G401 (cell line): ENCODE results near the gene TMEM273. TPM values are rescaled to one million over a fixed set of nuclear protein-coding genes. Genes with fewer than 3 reads are reported as not detected.
"Not testable (repeated sequence)": the region's sequence is repeated elsewhere in the genome, so short reads cannot be mapped to it uniquely, and the experiment has no call there.

Source experiments
- DNase-seq: peaks from one replicate; pipeline ENCODE4 v3.0.0-alpha.2; 2015; ENCODE audit warnings: low spot score
- in situ Hi-C: cut with HindIII; loops from 2 replicates; pipeline ENCODE4 v1.10.0; 2016; ENCODE audit warnings: low sequenced_read_pairs, mixed read lengths
- total RNA-seq: library from RNA; depleted of rRNA; stranded (reverse); fragments of >200 nt; shearing (Covaris generic); gene quantifications from 2 replicates; pipeline ENCODE4 v1.2.3, GENCODE V29; 2014

TMEM273 gene
- total RNA-seq, 1 experiment from 2014 or later, result not detected

- DNase-seq, result no peak
- in situ Hi-C loops, result no loop called here
Measured at GRCh38 chr10:49207936-49208487, 19.8 kb upstream of the TMEM273 start.

GRCh38 chr10:49207113-49207512, 18.9 kb upstream of the TMEM273 start:
- no peak for DNase-seq
- in situ Hi-C loops, result no loop called here

DNA sequence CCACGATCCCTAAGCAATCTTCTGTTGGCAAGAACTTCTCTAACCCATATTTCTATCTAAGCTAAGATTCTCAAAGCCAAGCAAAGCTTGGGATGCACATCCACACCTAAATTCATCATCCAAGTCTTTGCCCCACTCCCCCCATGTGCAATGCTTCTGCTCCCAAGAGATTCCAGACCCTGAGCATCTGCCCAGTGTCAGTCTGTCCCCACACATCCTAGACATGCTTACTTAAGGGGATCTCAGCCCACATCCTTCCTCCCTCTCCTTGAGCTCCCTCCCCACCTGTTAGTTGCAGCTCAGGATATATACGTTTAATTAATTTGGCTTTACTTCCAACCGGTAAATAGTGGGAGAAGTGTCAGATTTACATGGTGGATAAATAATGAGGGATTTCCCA, 17.0 kb upstream of the TMEM273 start:
- in situ Hi-C loops, result no loop called here
- no peak for DNase-seq

DNA sequence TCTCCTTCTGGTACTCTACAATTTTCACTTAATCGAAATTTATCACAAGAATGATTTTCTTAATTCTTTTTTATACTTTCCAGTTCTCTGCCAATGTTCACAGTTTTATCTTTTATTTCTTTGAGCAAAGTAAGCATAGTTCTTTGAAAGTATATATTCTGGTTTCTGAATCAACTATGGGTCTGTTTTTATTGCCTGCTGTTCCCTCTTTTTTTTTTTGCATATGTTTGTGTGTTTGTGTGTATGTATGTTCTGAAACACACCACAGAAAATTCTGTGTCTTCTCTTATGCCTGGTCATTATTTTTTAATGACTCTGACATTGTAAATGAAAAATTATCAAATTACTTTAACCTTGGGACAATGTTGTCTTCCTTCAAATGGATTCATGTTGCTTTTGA, 15.9 kb upstream of the TMEM273 start:
- DNase-seq, result no peak
- in situ Hi-C loops, result no loop called here

DNA sequence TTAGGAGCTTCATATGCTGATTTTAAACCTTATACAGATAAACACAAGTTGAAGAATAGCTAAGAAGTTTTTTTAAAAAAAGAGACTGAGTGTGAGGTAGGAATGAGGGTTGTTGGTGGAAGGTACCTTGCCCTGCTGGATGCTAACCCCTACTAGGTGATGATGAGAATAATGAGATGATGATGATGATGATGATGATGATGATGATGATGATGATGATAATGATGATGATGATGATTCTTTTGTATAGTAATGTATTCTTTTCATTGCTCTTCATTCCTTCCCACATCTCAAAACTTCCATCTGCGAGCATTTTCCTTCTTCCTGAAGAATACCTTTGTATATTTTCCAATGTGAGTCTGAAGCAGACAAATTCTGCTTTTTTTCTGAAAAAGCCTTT, 14.1 kb upstream of the TMEM273 start:
- in situ Hi-C loops, result no loop called here
- DNase-seq, result no peak

- DNase-seq, result no peak
- in situ Hi-C loops, result no loop called here
Measured at GRCh38 chr10:49200854-49201253, 12.7 kb upstream of the TMEM273 start.

DNA sequence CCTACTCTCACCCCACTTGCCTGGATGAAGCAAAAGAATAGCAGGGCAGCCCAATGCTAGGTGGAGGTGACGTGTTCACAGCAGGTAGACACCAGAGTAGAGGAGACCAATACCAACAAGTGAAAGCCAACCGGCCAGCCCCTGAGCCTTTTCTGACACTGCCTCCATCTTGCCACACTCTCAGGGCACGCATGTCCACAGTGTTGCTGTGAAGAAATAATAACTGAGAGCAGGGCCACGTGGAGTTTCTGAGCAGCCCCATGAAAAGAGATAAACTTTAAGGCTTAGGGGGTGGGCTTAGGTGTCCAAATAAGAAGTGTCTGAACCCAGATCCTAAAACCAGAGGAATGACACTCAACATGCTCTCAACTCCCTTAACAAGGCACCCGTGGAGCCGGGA, 9.0 kb upstream of the TMEM273 start:
- in situ Hi-C loops, result no loop called here
- no peak for DNase-seq

DNA sequence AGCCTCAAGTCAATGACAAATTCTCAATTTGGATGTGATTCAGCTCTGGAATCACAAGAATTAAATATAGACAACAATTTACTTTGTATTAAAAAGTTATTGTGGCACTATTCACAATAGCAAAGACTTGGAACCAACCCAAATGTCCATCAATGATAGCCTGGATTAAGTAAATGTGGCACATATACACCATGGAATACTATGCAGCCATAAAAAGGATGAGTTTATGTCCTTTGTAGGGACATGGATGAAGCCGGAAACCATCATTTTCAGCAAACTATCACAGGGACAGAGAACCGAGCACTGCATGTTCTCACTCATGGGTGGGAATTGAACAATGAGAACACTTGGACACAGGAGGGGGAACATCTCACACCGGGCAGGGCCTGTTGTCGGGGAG, 7.7 kb upstream of the TMEM273 start:
- in situ Hi-C loops, DNase-seq: not testable (repeated sequence)

DNA sequence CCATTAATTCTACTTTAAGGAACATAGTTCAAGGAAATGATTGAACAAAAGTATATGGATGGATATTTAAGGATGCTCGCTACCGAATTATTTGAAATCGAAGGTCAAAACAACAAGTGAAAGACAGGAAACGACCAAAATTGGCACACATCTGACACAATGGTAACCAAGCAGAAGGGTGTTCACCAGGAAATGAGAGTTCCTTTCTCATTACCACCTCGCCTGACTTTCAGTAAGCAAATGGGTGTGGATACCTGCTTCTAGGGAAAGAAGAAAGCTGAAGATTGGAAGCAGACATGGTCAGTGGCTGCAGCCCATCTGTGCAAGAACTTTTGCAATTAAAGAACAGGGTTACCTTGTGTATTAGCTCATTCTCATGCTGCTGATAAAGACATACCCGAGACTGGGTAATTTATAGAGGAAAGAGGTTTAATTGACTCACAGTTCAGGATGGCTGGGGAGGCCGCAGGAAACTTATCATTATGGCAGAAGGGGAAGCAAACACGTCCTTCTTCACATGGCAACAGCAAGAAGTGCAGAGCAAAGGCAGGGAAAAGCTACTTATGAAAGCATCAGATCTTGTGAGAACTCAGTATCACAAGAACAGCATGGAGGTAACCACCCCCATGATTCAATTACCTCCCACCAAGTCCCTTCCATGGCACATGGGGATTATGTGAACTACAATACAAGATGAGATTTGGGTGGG, 6.2 kb upstream of the TMEM273 start:
- DNase-seq, result no peak
- in situ Hi-C loops, result no loop called here

DNA sequence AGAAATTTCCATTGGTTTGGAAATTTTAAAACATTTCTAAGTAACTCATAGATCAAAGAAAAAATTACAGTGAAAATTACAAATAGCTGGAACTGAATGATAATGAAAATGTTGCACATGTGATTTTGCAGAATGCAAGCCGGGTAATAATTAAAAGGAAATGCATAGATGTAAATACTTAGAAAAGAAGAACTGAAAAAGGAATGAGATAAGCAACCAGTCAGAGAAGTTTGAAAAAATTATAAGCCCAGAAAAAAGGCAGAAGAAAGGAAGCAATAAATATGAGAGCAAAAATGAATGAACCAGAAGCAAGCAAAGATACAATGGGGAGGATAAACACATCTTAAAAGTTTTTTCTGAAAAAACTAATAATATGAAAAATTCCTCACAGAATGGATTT, 3.2 kb upstream of the TMEM273 start:
- DNase-seq, result no peak
- in situ Hi-C loops, result no loop called here

DNA sequence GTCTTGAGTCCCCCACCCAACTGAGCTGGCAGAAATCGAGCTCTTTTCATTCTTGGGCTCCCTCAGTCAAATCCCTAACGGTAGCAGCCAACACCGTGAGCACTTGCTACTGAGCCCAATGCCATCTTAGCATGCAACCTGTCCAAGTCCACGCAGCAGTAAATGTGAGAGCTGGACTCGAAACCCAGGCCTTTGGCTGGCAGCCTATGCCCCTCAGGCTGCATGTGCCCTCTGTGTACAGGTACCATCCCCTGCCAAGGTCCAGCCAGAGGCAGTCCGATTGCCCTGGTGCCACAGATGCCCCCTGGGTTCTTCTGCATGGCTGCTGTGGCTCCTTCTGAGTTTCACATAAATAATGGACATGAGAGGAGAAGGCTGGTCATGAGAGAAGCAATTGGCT, 1.2 kb upstream of the TMEM273 start:
- DNase-seq, result no peak
- in situ Hi-C loops, result no loop called here

GRCh38 chr10:49187044-49187484, 1.1 kb downstream of the TMEM273 start:
- in situ Hi-C loops, result no loop called here
- no peak for DNase-seq

GRCh38 chr10:49186613-49187012, 1.6 kb downstream of the TMEM273 start:
- in situ Hi-C loops, result no loop called here
- DNase-seq, result no peak

- in situ Hi-C loops, result no loop called here
- DNase-seq, result no peak
Measured at GRCh38 chr10:49185213-49185612, 3.0 kb downstream of the TMEM273 start.

- in situ Hi-C loops, result no loop called here
- no peak for DNase-seq
Measured at GRCh38 chr10:49184642-49185111, 3.5 kb downstream of the TMEM273 start.

DNA sequence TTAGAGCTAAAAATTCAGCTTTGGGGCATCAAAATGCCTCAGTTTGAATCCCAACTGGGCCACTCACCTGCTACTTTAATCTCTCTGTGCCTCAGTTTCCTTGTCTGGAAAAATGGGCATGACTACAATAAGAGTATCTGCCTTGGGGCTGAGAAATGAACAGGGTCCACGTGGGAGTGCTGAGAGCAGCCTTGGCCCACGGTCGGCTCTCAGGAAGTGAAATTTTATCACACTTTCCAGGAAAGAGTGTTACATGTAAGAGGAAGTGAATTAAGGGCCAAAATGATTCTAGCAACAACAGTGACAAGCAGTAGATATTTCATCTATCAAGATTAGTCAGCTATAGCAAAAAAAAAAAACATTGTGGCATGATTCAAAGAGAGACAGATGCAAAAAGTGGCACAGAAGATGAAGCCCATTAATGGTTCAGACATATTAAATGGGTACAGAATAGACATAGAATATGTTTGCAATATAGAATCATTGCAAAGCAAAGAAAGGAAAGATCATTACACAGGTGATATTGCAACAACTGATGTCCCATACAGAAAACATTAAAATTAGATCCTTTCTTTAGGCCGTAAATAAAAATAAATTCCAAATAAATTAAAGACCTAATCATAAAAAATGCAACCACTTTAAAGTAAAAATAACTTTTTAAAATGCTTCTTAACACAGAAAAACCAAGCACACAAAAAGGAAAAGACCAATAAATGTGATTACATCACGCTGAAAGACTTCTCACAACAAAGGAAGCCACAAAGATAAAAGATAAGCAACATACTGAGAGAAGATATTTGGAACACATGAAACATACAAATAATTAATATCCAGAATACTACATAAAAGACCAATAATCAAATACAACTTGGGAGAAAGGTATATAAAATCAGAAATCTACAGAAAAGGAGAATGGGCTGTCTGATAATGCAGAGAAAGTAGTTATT, 4.3 kb downstream of the TMEM273 start:
- DNase-seq, result no peak
- in situ Hi-C loops, result no loop called here

GRCh38 chr10:49182776-49183175, 5.4 kb downstream of the TMEM273 start:
- no peak for DNase-seq
- in situ Hi-C loops, result no loop called here

GRCh38 chr10:49180444-49180860, 7.7 kb downstream of the TMEM273 start:
- DNase-seq, result no peak
- in situ Hi-C loops, result no loop called here

DNA sequence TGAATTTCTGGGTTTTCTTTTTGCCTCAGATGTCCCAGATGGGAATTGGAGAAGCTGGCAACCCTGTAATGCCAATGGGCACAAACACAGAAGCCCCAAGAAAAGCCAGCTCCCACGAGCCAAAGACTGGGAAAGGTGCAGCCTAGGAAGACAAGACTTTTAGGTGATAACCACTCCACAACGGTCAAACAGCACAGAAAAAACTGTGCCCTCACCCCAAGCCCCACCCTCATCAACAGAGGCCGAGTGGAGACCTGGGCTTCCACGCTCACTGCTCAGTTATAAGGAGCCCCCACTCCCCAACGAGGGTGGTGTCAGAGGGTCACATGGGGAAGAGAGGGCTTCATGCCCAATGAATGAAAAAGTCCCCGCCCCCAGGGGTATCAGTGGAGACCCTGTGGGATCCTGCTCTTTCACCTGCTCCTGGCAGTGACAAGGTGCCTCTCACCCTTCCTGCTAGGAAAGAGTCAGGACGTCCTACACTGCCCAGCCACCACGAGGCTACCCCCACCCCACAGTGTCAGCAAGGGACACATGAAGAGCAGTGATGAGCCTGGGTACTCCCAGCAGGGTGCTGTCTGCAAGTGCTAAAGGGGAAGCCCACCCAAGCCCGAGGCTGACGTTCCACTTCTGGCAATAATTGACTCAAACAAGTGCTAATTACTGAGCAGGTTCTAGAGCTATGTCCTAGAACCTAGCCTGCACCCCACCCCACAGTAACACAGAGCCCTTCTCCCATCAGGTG, 8.3 kb downstream of the TMEM273 start:
- in situ Hi-C loops, result no loop called here
- no peak for DNase-seq
